Measurements from ENCODE around the gene WDR83. TPM values are rescaled to one million over a fixed set of nuclear protein-coding genes. Genes with fewer than 3 reads are reported as not detected.
"Not testable (repeated sequence)": the region's sequence is repeated elsewhere in the genome, so short reads cannot be mapped to it uniquely, and the experiment has no call there.

Gene WDR83
- polyA plus RNA-seq, 12 donors = 6.7 to 16.7 (median 9.9) TPM; not detected in 1

DNA sequence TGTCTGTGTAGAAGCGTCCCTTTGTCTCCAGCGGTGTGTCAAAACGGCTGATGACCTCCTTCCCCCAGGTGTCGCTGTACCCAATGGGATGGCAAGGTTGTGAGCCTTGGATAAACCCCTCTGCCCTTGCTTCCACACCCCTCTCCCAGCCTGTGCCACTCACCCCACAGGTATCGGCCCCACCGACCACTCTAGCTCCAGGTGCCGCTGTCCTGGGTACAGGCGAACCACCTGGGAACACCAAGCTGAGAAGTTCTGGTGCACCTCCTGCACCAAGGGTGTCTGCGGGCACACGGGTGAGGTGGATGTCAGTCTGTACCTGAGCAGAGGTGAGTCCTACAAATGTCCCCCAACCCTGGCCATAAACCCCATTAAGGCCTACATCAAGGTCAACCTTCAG, 16.7 kb upstream of the WDR83 start:
- DNase-seq = no peak

DNA sequence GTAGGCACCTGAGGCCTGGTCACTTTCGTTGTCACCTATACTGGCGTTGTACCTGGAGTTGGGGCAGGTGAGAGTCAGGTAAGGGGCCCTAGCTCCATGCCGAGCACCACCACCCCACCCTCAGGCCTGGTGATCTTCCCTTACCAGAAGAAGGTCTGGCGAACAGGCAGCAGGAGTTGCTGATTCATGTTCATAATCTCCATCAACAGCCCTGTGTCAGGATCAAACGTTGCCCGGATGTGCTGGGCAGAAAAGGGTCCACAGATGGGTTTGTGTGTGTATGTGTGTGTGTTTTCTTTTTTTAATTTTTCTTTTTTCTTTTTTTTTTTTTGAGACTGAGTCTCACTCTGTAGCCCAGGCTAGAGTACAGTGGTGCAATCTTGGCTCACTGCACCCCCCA, 14.4 kb upstream of the WDR83 start:
- DNase-seq = no peak

DNA sequence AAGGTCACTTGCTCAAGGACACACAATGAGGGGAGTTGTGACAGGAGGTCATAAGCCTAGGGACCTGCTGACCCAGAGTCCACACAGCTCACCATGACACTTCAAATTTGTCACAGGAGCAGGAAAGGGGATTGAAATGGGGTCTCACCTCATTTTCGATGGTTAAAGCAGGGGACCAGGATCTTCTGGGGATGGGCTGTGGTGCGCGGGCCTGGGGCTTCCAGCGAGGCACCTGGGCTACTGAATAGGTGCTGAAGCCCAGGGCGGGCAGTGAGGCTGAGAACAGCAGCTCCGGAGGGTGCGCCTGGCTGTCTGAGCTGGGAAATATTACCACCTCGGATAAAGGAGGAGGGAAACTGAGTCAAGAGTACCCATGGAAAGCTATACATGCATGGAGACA, 11.1 kb upstream of the WDR83 start:
- no peak for DNase-seq

DNA sequence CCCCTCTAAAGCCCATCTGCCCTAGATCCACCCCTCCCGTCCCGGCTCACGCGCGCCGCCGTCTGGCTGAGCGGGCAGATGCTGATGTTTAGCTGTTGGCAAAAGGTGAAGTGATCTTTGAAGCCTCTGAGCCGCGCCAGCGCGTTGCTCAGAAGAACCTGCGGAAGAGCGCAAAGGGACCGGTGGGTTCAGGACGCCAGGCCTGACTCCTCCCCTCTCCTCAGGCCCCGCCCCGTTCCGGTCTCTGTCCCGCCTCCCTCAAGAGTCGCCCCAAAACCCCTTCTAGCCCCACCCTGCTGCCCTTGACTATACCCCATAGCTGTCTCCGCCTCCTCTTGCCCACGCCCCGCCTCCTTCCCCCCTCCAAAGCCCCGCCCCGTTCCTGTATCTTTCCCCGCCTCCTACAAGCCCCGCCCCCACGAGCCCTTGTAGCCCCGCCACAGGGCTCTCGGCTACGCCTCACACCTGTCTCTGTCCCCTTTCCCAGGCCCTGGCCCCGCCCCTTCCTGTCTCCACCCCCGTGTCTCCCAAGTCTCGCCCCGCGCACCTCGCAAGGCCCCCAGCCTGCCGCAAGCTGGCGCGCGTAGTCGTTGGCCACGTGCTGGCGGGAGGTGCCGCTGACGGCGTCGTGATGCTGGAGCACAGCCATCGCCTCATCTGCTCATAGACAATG, 9.6 kb upstream of the WDR83 start:
- no peak for DNase-seq

DNA sequence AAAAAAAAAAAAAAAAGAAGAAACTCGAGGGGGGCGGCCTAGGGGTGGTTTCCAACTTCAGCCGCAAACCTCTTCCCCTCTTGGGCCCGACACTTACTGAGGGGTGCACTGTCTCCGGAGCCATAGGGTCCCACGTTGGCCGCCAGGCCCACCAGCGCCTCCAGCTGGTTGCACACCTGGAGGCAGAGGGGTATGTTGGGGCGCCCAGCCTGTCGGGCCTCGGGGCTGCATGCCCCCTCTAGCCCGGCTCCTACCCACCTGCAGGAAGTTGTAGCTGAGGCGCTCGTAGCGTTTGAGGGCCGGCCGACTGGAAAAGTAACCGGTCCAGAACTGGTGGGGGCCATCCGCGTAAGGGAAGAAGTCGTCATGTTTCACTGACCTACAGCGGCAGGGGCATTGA, 8.6 kb upstream of the WDR83 start:
- no peak for DNase-seq

DNA sequence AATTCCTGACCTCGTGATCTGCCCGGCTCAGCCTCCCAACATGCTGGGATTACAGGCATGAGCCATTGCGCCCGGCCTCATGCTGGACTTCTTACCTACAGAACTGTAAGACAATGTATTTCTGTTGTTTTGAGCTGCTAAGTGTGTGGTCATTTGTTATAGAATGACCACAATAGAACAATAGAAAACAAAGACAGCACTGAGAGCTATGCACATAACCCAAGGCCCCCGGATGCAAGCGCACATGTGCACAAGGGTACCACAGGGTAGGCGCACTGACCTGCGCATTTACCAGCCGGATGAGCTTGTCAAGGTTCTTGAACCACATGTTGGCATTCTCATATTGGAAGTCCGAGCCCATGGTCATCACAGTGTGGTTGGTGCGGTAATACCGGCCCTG, 5.6 kb upstream of the WDR83 start:
- DNase-seq = no peak

DNA sequence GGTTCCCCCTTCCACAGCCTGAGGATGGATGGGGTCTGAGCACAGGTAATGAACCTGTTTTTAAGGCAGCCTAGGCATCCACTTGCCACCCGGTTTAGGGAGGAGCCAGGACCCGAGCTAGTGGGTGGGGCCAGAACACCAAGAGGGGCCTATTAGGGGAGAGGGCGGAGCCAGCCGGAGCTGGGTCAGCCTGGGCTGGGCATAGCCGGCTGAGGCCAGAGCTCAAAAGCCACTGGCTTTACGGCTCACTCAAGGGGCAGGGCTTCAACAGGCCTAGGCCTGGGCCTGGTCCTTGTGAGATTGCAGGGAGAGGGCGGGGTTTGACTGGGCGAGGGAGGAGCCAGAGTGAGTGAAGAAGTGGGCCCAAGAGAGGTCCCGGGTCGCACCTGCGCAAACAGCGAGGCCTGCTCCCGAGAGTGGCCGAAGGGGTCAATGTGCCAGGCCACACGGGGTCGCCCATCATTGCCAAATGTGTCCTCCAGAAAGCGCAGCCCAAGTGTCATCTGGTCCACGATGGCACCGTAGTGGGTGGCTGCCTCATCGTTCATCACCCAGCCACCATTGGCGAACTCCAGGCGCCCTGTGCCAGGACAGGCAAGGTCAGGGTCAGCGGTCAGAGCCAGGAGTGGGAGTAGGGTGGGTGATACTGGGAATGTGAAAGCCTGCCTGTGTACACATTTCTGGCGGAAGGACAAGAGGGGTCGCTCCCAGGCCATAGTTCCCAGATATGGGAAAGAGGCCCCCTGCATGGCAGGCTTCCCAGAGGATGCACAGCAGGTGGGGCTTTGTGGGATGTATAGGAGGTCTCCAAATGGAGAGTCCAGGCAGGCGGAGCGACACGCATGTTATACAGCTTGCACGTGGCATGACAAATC, 2.0 kb upstream of the WDR83 start:
- DNase-seq = no peak

DNA sequence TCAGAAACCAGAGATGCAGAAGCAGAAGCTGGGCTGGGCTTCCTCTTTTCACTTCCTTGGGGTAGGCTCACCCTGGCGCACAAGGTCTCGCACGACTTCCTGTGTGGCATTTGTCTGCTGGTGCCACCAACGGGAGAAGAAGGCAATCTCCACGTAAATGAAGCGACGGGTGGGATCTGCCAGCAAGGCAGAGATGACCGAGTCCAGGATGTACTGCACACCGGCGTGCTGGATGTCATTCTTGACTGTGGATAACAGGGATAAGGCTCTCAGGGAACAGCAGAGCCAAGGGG, 1.4 kb upstream of the WDR83 start:
- DNase-seq = no peak

DNA sequence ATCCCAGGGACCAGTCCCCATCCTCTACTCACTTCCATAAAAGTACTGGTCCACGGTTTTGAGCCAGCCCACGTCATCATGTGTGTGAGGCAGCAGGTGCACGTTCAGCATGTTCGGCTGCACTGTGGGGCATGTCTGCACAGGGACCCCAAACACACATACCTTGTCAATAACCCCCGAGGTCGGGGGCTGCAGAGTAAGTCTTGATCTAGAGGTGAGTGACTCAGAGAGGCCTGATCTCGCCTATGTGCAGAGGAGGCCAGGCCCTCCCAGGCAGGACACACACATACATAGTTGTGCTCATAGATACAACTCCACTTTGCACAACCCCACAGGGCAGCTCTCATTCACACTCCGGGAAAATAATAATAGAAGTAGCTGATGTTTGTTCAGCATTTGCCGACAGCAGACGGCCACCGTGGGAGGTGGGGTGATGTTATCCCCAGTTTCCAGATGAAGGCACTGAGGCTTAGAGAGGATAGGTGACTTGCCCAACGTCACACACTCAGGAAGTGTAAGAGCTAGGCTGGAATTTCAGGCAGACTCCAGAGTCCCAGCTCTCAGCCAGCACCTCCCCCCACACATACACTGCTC, 839 bp upstream of the WDR83 start:
- DNase-seq = no peak

DNA sequence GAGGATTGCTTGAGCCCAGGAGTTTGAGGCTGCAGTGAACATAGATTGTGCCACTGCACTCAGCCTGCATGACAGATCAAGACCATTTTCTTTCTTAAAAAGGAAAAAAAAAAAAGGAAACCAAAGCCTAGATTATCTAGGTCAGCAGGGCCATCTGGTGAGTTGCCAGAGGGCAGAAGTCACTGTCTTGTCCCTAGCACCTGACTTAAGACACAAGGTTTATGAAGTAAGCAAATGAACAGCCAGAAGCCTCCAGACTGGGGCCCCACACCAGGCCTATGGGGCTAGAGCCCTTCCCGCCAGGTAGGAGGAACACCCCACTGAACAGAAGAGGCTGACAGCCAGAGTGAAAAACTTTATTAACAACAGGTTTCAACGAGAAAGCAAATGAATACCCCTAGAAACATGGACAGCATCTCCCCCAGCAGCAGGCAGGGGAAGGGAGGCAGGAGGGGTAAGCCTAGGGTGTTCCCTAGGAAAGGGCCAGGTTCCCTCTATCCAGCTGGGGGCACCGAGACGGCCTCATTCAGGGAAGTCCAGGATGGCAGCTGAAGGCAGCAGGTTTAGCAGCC, 1.2 kb downstream of the WDR83 start:
- DNase-seq = no peak

DNA sequence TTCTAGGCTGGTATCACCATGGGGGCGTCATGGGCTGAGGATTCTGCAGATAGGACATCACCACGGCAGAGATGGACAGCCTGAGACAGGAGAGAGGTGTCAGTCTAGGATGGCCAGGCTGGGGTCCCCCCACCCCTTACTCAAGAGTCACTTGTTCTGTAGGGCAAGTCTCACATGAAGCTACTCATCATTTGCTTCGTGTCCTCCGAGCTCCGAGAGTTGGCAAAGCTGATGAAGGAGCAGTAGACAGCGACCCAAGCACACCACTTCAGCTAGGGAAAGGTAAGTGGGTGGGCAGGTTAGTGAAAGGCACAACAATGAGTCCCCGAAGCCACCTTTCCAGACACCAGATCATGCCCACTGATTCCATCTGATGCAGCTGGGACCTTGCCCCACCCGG, 1.7 kb downstream of the WDR83 start:
- no peak for DNase-seq

DNA sequence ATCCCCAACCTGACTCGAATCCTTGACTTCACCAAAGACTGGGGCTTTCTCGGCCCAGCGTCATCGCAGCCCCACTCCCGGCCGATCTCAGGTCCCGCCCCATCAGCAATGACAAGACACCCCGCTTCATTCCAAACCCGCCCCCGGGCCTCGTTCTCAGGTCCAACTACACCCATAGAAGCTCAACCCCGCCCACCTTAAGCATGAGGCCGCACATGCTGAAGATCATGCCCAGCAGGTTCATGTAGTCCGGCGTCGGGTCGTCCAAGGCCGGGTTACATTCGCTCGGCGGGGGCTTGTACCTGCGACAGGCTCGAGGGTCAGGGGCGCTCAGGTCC, 2.3 kb downstream of the WDR83 start:
- DNase-seq = peak; percentile 68

DNA sequence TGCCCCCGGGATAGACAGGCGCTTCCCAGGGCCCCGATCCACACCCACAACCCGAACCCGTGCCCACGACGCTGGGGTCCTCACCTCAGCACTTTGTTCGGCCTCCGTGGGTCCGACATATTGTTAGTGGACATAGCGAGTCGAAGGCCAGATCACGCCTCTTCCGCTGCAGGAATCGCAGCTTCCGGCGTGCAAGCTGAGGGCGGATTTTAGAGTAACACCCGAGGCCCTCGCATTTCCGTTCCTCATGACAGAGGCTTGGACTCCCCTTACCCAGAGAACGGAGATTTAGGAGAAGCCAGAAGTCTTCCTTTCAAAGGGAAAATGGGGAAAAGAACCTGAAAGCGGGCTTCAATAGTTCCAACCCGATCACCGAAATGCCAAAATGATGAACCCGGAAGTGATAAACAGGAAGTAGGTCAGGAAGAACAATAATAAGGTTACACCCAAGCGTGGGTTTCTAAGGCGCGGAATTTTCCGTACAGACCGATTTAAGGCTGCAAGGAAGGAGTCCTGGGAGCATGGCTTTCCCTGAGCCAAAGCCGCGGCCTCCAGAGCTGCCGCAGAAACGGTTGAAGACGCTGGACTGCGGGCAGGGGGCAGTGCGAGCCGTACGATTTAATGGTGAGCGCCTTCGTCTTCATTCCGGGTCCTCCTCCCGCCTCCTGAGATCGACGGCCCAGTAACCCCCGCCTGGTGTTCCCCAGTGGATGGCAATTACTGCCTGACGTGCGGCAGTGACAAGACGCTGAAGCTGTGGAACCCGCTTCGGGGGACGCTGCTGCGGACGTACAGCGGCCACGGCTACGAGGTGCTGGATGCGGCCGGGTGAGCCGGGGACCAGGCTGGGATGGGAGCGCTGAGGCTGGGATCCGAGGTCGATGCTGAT, 2.9 kb downstream of the WDR83 start:
- DNase-seq = peak; percentile 90

DNA sequence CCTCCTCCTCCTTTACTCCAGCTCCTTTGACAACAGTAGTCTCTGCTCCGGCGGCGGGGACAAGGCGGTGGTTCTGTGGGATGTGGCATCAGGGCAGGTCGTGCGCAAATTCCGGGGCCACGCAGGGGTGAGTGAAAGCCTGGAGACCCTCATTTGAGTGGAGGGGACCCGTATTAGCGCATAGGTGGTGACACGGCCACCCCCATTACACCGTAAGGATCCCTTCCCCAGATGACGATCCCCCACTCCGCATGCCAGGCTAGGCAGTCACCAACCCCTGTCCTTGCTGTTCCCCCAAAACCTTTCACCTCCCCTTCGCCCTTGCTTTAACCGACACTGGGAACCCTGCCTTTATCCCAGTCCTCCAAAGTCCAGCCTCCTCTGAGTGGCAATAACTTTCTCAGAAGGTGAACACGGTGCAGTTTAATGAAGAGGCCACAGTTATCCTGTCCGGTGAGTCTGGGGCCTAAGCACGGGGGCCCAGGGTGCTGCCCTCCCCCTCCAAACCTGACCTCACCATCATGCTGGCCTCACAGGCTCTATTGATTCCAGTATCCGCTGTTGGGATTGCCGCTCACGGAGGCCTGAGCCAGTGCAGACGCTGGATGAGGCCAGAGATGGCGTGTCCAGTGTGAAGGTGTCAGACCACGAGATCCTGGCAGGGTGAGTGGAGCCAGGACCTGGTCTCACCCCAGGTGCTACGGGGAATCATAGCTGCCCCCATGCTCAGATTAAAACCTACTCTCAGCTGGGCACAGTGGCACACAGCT, 3.7 kb downstream of the WDR83 start:
- DNase-seq = no peak

DNA sequence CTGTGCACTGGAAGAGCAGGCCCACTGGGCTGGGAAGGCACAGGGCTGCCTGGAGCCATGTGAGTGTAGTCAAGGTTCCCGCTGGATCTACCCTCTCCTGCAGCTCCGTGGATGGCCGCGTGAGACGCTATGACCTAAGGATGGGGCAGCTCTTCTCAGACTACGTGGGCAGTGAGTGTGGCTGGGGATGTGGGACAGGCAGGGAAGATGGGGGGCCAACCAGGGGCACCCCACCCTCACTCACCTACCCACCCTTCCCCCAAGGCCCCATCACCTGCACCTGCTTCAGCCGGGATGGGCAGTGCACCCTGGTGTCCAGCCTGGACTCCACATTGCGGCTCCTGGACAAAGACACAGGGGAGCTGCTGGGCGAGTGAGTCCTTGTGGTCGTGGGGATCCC, 6.1 kb downstream of the WDR83 start:
- DNase-seq = no peak

DNA sequence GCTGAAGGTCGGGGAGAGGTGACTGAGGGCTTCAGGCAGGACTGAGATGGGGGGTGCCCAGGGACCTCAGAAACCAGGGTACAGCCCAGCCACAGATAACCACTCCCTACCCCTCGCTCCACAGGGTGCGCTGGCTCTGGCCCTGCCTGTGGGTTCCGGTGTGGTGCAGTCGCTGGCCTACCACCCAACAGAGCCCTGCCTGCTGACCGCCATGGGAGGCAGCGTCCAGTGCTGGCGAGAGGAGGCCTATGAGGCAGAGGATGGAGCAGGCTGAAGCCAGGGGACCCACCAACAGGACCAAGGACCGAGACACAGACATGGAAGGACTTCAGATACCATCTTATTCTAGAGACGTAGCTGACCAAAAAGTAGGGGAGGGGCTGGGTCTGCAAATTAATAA, 8.8 kb downstream of the WDR83 start:
- no peak for DNase-seq

DNA sequence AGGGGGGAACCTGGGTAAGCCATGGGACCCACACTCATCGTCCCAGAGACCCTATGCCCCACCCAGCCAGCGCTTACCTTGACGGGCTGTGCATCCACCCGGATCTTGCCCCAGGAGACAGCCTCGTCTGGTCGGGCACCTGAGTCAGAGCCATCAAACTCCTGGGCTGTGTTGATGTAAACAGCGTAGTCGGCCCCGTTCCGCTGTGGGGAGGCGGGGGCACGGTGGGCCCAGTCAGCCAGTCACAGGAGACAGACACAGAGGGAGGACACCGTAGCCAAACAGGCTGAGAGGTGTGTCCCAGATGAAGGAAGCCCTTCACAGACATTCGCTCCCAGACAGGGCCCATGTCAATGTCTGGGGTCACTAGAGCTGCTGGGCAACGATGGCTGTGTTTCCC, 9.3 kb downstream of the WDR83 start:
- DNase-seq = no peak

DNA sequence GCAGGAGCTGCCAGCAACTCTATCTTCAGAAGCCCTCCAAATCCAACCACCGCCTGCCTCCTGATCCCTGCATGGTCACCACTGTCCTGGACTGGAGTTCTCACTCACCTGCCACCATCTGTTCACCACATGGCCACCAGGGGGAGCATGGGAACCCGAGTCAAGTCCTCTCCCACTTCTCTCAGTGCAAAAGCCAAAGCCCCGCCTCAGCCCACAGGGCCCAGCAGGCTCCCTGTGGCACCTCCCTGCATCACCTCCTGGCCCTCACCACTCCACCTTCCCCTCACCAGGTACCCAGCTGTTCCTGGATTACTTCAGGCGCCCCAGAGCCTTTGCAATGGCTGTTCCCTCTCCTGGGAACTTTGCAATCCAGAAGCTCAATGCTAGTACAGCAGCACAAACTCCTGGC, 9.8 kb downstream of the WDR83 start:
- DNase-seq = peak; percentile 77

DNA sequence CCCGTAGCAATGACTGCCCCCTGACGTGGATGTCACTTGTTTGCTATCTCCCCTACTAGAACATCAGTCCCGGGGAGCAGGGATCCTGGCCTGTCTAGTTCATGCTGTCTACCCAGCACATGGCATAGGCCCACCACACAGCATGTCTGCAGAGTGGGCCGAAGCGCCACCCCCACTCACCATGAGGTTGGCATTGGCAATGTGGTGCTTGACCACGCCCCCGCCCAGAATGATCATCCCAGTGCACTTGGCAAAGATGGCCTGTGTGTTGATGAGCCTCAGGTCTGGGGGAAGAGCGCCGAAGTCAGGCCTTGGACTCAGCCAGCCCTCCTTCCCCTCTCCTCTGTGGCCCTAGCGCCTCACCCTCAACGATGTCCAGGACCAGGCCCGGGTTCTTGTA, 10.3 kb downstream of the WDR83 start:
- DNase-seq = no peak

DNA sequence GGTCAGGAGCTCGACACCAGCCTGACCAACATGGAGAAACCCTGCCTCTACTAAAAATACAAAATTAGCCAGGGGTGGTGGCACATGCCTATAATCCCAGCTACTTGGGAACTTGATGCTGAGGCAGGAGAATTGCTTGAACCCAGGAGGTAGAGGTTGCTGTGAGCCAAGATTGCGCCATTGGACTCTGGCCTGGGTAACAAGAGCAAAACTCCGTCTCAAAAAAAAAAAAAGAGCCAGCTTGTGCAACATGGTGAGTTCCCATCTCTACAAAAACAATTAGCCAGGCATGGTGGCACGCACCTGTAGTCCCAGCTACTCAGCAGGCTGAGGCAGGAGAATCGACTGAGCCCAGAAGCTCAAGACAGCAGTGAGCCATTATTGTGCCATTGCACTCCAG, 11.4 kb downstream of the WDR83 start:
- DNase-seq = not testable (repeated sequence)

DNA sequence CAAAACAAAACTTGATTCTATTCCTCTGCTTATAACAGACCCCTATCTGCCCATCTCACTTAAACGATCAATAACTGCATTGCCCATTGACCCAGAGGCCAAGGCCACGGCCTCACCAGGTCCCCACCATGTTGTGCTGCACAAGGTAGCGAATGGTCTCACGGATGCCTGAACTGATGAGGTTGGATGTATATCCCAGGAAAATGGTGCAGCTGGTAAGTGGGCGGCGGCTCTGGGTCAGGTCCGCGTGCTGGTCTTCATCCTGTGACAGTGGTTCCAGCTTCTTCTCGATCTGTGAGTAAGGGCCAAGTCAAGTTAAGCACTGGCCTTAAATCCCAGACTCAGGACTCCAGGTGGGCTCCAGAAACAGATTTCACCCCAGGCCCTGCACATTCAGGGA, 13.4 kb downstream of the WDR83 start:
- no peak for DNase-seq
